ENCODE results near the gene DBH. TPM values are rescaled to one million over a fixed set of nuclear protein-coding genes. Genes with fewer than 3 reads are reported as not detected.

Gene DBH
- total RNA-seq, 1 experiment from 2014 or later, result not detected

DNA sequence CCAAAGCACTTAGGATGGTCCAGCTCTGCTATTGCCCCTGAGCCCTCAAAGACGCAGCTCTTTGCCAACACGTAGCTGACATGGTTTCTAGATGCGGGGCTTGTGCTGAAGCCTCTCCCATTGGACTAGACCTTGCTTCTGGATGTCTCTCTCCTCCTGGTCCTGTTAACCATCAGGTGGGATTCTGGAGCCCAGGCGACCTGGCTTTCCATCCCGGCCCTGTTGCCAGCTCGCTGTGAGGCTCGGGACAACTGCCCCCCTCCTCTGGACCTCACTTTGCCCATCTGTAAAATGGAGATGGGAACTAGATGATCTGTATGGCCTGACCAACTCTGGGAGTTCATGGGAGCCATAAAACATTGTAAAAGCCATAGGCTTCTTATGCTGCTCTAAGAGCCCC, 4.0 kb downstream of the DBH start:
- Histone ChIP-seq H3K79me2 (ENCODE audit: insufficient read depth, low read length) (no peaks in the 10 kb centered on the region), H3K9ac (ENCODE audit: low read length) (no peak overlapping the region), H3K4me3 (replicated peaks in 1 of 2; ENCODE audit: low read depth in 1 of 2, low read length in 2 of 2) (no peak overlapping the region), H4K20me1 (ENCODE audit: insufficient read depth) (no peaks in the 10 kb centered on the region), H3K4me1 (ENCODE audit: control insufficient read depth in 1 of 2, insufficient read depth in 2 of 2, low read length in 2 of 2) (no peaks in the 10 kb centered on the region), H3K9me2 (ENCODE audit: insufficient read depth) (no peaks in the 10 kb centered on the region), H3K27me3 (ENCODE audit: insufficient read depth, low read length) (peaks cover 5% of the 10 kb centered on the region; the same call in 1 of the 2 replicates), H3K27ac (ENCODE audit: low read depth, low read length) (no peak overlapping the region), H3K9me3 (ENCODE audit: control insufficient read depth in 1 of 2, insufficient read depth in 1 of 2, low read depth in 1 of 2, low read length in 2 of 2) (no peaks in the 10 kb centered on the region), H3K4me2 (ENCODE audit: low read length) (no peak overlapping the region), H2AFZ (ENCODE audit: low read depth, low read length, poor library complexity, severe bottlenecking) (no peak overlapping the region), H3K36me3 (ENCODE audit: control insufficient read depth in 1 of 2, insufficient read depth in 2 of 2, low read length in 2 of 2) (no peaks in the 10 kb centered on the region)
- ChIA-PET RAD21 (ENCODE audit: low non-redundant PET in 1 of 2, low total read pairs in 2 of 2, uncharacterized antibody in 2 of 2, unreplicated experiment in 2 of 2) (no interaction called here), POLR2A (no interaction called here), CTCF (no interaction called here)
- intact Hi-C loops (cut with micrococcal nuclease), result no loop called here
- DNase-seq (ENCODE audit: low read depth, low spot score) (no peak), ATAC-seq (no peak)
- TF ChIP-seq, protein P1, sequence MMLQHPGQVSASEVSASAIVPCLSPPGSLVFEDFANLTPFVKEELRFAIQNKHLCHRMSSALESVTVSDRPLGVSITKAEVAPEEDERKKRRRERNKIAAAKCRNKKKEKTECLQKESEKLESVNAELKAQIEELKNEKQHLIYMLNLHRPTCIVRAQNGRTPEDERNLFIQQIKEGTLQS (IDR thresholded peaks at IDR 0.05), result no peak
- TF ChIP-seq CBX3 (IDR thresholded peaks at IDR 0.05; ENCODE audit: low read depth) (no peak), CEBPB (IDR thresholded peaks at IDR 0.05; ENCODE audit: low read depth) (no peak), TCF7L2 (IDR thresholded peaks at IDR 0.05; ENCODE audit: borderline replicate concordance, extremely low read depth, insufficient read depth, insufficient read length) (no peak), EZH2phosphoT487 (IDR thresholded peaks at IDR 0.05; ENCODE audit: borderline replicate concordance) (no peak), POLR2A (IDR thresholded peaks at IDR 0.05; ENCODE audit: borderline replicate concordance, extremely low read depth, insufficient read depth, insufficient read length) (no peak), JUND (IDR thresholded peaks at IDR 0.05) (no peak), SRF (IDR thresholded peaks at IDR 0.05; ENCODE audit: low read depth) (no peak), ELF1 (IDR thresholded peaks at IDR 0.05; ENCODE audit: borderline replicate concordance, low read depth) (no peak), ZFX (IDR thresholded peaks at IDR 0.05) (no peak), ZNF274 (IDR thresholded peaks at IDR 0.05; ENCODE audit: low read depth, low read length) (no peak)
- no TSS peak for BruUV-seq (replicated peaks)

DNA sequence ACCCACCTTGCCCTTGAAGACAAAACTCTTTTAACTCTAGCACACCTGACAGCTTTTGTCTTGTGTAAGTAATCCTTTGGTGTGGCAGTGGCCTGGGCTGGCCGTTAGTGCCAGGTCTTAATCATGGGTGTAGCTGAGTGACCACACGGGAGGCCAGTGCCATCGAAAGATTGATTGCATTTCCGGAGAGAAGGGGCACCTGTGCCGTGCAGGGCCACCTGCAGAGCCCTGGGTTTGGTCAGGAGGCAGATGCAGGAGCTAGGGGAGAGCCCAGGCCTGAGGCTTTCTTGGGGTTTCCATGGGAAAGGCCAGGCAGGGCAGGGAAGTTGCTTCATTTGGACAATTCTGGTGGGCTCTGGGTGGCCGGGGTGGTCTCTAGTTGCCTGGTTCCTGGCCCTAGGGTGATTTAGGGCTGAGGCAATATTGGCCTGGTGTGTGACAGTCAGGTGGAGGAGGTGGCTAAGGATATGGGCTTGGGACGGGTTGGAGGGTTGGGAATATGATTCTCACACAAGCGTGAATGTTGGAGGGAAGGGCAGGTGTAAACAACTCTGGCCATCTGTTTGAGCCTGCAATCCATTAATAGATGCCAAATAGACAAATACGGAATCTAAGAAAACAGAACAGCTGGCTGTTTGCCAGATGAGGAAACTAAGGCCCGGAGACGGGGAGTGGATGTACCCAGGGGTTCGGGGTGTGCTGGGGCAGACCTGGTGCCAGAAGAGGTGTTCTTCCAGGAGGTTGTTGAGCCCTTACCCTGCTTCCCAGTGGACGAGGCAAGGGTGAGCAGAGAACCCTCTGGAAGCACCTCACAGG, 4.6 kb downstream of the DBH start:
- H3K9ac ChIP-seq (ENCODE audit: low read length), result no peak overlapping the region
- peaks cover 5% of the 10 kb centered on the region; the same call in 1 of the 2 replicates for H3K27me3 ChIP-seq (ENCODE audit: insufficient read depth, low read length)
- no peaks in the 10 kb centered on the region for H3K9me3 ChIP-seq (ENCODE audit: control insufficient read depth in 1 of 2, insufficient read depth in 1 of 2, low read depth in 1 of 2, low read length in 2 of 2)
- no peaks in the 10 kb centered on the region for H4K20me1 ChIP-seq (ENCODE audit: insufficient read depth)
- H3K36me3 ChIP-seq (ENCODE audit: control insufficient read depth in 1 of 2, insufficient read depth in 2 of 2, low read length in 2 of 2), result no peaks in the 10 kb centered on the region
- no peak overlapping the region for H3K4me2 ChIP-seq (ENCODE audit: low read length)
- no peak overlapping the region for H3K4me3 ChIP-seq (replicated peaks in 1 of 2; ENCODE audit: low read depth in 1 of 2, low read length in 2 of 2)
- no peak for ATAC-seq
- RAD21 ChIA-PET (ENCODE audit: low non-redundant PET in 1 of 2, low total read pairs in 2 of 2, uncharacterized antibody in 2 of 2, unreplicated experiment in 2 of 2), result no interaction called here
- no peak overlapping the region for H3K27ac ChIP-seq (ENCODE audit: low read depth, low read length)
- POLR2A ChIA-PET, result no interaction called here
- CTCF ChIA-PET, result no interaction called here
- BruUV-seq (replicated peaks), result no TSS peak
- no peak overlapping the region for H2AFZ ChIP-seq (ENCODE audit: low read depth, low read length, poor library complexity, severe bottlenecking)
- no peak for DNase-seq (ENCODE audit: low read depth, low spot score)
- no peaks in the 10 kb centered on the region for H3K79me2 ChIP-seq (ENCODE audit: insufficient read depth, low read length)
- intact Hi-C loops (cut with micrococcal nuclease), result no loop called here
- no peaks in the 10 kb centered on the region for H3K4me1 ChIP-seq (ENCODE audit: control insufficient read depth in 1 of 2, insufficient read depth in 2 of 2, low read length in 2 of 2)
- no peaks in the 10 kb centered on the region for H3K9me2 ChIP-seq (ENCODE audit: insufficient read depth)
- TF ChIP-seq, protein P2, sequence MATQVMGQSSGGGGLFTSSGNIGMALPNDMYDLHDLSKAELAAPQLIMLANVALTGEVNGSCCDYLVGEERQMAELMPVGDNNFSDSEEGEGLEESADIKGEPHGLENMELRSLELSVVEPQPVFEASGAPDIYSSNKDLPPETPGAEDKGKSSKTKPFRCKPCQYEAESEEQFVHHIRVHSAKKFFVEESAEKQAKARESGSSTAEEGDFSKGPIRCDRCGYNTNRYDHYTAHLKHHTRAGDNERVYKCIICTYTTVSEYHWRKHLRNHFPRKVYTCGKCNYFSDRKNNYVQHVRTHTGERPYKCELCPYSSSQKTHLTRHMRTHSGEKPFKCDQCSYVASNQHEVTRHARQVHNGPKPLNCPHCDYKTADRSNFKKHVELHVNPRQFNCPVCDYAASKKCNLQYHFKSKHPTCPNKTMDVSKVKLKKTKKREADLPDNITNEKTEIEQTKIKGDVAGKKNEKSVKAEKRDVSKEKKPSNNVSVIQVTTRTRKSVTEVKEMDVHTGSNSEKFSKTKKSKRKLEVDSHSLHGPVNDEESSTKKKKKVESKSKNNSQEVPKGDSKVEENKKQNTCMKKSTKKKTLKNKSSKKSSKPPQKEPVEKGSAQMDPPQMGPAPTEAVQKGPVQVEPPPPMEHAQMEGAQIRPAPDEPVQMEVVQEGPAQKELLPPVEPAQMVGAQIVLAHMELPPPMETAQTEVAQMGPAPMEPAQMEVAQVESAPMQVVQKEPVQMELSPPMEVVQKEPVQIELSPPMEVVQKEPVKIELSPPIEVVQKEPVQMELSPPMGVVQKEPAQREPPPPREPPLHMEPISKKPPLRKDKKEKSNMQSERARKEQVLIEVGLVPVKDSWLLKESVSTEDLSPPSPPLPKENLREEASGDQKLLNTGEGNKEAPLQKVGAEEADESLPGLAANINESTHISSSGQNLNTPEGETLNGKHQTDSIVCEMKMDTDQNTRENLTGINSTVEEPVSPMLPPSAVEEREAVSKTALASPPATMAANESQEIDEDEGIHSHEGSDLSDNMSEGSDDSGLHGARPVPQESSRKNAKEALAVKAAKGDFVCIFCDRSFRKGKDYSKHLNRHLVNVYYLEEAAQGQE (IDR thresholded peaks at IDR 0.05; ENCODE audit: low read depth), result no peak
- TF ChIP-seq ELF1 (IDR thresholded peaks at IDR 0.05; ENCODE audit: borderline replicate concordance, low read depth) (no peak), POLR2AphosphoS5 (IDR thresholded peaks at IDR 0.05; ENCODE audit: low read depth, low read length) (no peak), TCF7L2 (IDR thresholded peaks at IDR 0.05; ENCODE audit: borderline replicate concordance, extremely low read depth, insufficient read depth, insufficient read length) (no peak), FOSL1 (IDR thresholded peaks at IDR 0.05; ENCODE audit: low read depth) (no peak), EZH2phosphoT487 (IDR thresholded peaks at IDR 0.05; ENCODE audit: borderline replicate concordance) (no peak), EGR1 (IDR thresholded peaks at IDR 0.05; ENCODE audit: low read depth) (no peak), POLR2A (IDR thresholded peaks at IDR 0.05; ENCODE audit: borderline replicate concordance, extremely low read depth, insufficient read depth, insufficient read length) (no peak), YY1 (IDR thresholded peaks at IDR 0.05; ENCODE audit: extremely low read depth, insufficient replicate concordance, low read depth, low read length) (no peak), SIN3A (IDR thresholded peaks at IDR 0.05; ENCODE audit: low read depth) (no peak), JUND (IDR thresholded peaks at IDR 0.05) (no peak)
- TF ChIP-seq, protein P1 (IDR thresholded peaks at IDR 0.05), result no peak
